ENCODE results near the gene CLDN5. TPM values are rescaled to one million over a fixed set of nuclear protein-coding genes. Genes with fewer than 3 reads are reported as not detected.

The CLDN5 gene
- polyA plus RNA-seq, 6 donors from 2014 or later: 0.31 to 2.4 (median 2.0) TPM; not detected in 1

GRCh38 chr22:19525116-19525660 lies 978 bp upstream of the CLDN5 start:
- Mint-ChIP-seq H3K4me3 (peak overlapping the region in 3 of 8 donors; percentile 25 to 70 (median 65)), H3K27me3 (peaks cover 6 to 55% (median 39%) of the 10 kb centered on the region in 3 donors), H3K9me3 (no peaks in the 10 kb centered on the region), H3K36me3 (no peaks in the 10 kb centered on the region), H3K4me1 (peaks cover 6 to 7% (median 6%) of the 10 kb centered on the region in 3 donors), H3K27ac (no peak overlapping the region)
- ATAC-seq (ENCODE audit: low read depth in 2 of 2) (no peak), DNase-seq (no peak)

GRCh38 chr22:19523240-19524169 lies 705 bp downstream of the CLDN5 start:
- Mint-ChIP-seq H3K27me3 (peaks cover 6 to 51% (median 39%) of the 10 kb centered on the region in 3 donors), H3K4me1 (peaks cover 6 to 7% (median 6%) of the 10 kb centered on the region in 3 donors), H3K9me3 (no peaks in the 10 kb centered on the region), H3K4me3 (peak overlapping the region in 3 of 8 donors; percentile 30 to 56 (median 56)), H3K27ac (no peak overlapping the region), H3K36me3 (no peaks in the 10 kb centered on the region)
- DNase-seq: no peak
- no peak for ATAC-seq (ENCODE audit: low read depth in 2 of 2)

- ATAC-seq (ENCODE audit: low read depth in 2 of 2): no peak
- Mint-ChIP-seq H3K4me3 (peak overlapping the region in 4 of 8 donors; percentile 29 to 37 (median 34)), H3K27me3 (peaks cover 6 to 44% (median 39%) of the 10 kb centered on the region in 3 donors), H3K36me3 (no peaks in the 10 kb centered on the region), H3K9me3 (no peaks in the 10 kb centered on the region), H3K27ac (peak overlapping the region in 1 of 6 donors; percentile 91), H3K4me1 (peaks cover 6 to 7% (median 6%) of the 10 kb centered on the region in 3 donors)
- no peak for DNase-seq
Observed at GRCh38 chr22:19522881-19523239, 1.4 kb downstream of the CLDN5 start.

GRCh38 chr22:19522190-19522880 lies 1.9 kb downstream of the CLDN5 start:
- Mint-ChIP-seq H3K27ac (no peak overlapping the region), H3K4me1 (peaks cover 6 to 7% (median 6%) of the 10 kb centered on the region in 3 donors), H3K27me3 (peaks cover under 1 to 43% (median 37%) of the 10 kb centered on the region in 3 donors), H3K4me3 (peak overlapping the region in 2 of 8 donors; percentile 30 to 37), H3K9me3 (no peaks in the 10 kb centered on the region), H3K36me3 (no peaks in the 10 kb centered on the region)
- ATAC-seq (ENCODE audit: low read depth in 2 of 2) (no peak), DNase-seq (no peak)

GRCh38 chr22:19520566-19521305 lies 3.5 kb downstream of the CLDN5 start:
- ATAC-seq (ENCODE audit: low read depth in 2 of 2) (no peak), DNase-seq (no peak)
- H3K27me3 Mint-ChIP-seq: peaks cover 0 to 27% (median 21%) of the 10 kb centered on the region in 3 donors
- no peak overlapping the region for H3K27ac Mint-ChIP-seq
- H3K36me3 Mint-ChIP-seq: no peaks in the 10 kb centered on the region
- peaks cover 6 to 7% (median 6%) of the 10 kb centered on the region in 3 donors for H3K4me1 Mint-ChIP-seq
- H3K9me3 Mint-ChIP-seq: no peaks in the 10 kb centered on the region
- H3K4me3 Mint-ChIP-seq: no peak overlapping the region

GRCh38 chr22:19520007-19520406 lies 4.2 kb downstream of the CLDN5 start:
- no peaks in the 10 kb centered on the region for H3K36me3 Mint-ChIP-seq
- no peaks in the 10 kb centered on the region for H3K9me3 Mint-ChIP-seq
- no peak overlapping the region for H3K4me3 Mint-ChIP-seq
- peaks cover 0 to 20% (median 14%) of the 10 kb centered on the region in 3 donors for H3K27me3 Mint-ChIP-seq
- H3K27ac Mint-ChIP-seq: no peak overlapping the region
- DNase-seq (no peak), ATAC-seq (ENCODE audit: low read depth in 2 of 2) (no peak)
- peaks cover 5 to 6% (median 6%) of the 10 kb centered on the region in 3 donors for H3K4me1 Mint-ChIP-seq

GRCh38 chr22:19519041-19519926 lies 4.9 kb downstream of the CLDN5 start:
- Mint-ChIP-seq H3K9me3 (peaks cover 0 to 1% (median 0%) of the 10 kb centered on the region in 7 donors), H3K27ac (no peak overlapping the region), H3K36me3 (no peaks in the 10 kb centered on the region), H3K4me1 (peaks cover 0 to 3% (median 0%) of the 10 kb centered on the region in 3 donors), H3K27me3 (peaks cover 0 to 14% (median 8%) of the 10 kb centered on the region in 3 donors), H3K4me3 (no peak overlapping the region)
- ATAC-seq (ENCODE audit: low read depth in 2 of 2): no peak
- DNase-seq: no peak

GRCh38 chr22:19518635-19519034 lies 5.6 kb downstream of the CLDN5 start:
- Mint-ChIP-seq H3K27ac (no peak overlapping the region), H3K27me3 (peaks cover 0 to 14% (median 8%) of the 10 kb centered on the region in 3 donors), H3K4me3 (no peak overlapping the region), H3K9me3 (peaks cover 0 to 6% (median 3%) of the 10 kb centered on the region in 7 donors), H3K4me1 (peaks cover 0 to 3% (median 0%) of the 10 kb centered on the region in 3 donors), H3K36me3 (peaks cover 0 to 5% of the 10 kb centered on the region in 2 donors)
- DNase-seq (no peak), ATAC-seq (ENCODE audit: low read depth in 2 of 2) (no peak)

- Mint-ChIP-seq H3K4me1 (peaks cover 0 to 2% (median 0%) of the 10 kb centered on the region in 3 donors), H3K4me3 (no peak overlapping the region), H3K27me3 (peaks cover 0 to 12% (median 7%) of the 10 kb centered on the region in 3 donors), H3K27ac (no peak overlapping the region), H3K9me3 (peaks cover 0 to 10% (median 4%) of the 10 kb centered on the region in 7 donors), H3K36me3 (peaks cover 0 to 7% of the 10 kb centered on the region in 2 donors)
- DNase-seq (no peak), ATAC-seq (ENCODE audit: low read depth in 2 of 2) (no peak)
Observed at GRCh38 chr22:19517919-19518611, 6.1 kb downstream of the CLDN5 start.

- no peak for ATAC-seq (ENCODE audit: low read depth in 2 of 2)
- H3K4me3 Mint-ChIP-seq: no peak overlapping the region
- H3K27ac Mint-ChIP-seq: no peak overlapping the region
Observed at GRCh38 chr22:19517171-19517500, 7.1 kb downstream of the CLDN5 start.

GRCh38 chr22:19516378-19517170 lies 7.6 kb downstream of the CLDN5 start:
- no peaks in the 10 kb centered on the region for H3K27me3 Mint-ChIP-seq
- peaks cover 0 to 7% of the 10 kb centered on the region in 2 donors for H3K36me3 Mint-ChIP-seq
- DNase-seq (no peak), ATAC-seq (ENCODE audit: low read depth in 2 of 2) (no peak)
- peaks cover 0 to 10% (median 4%) of the 10 kb centered on the region in 7 donors for H3K9me3 Mint-ChIP-seq
- no peak overlapping the region for H3K27ac Mint-ChIP-seq
- no peaks in the 10 kb centered on the region for H3K4me1 Mint-ChIP-seq
- no peak overlapping the region for H3K4me3 Mint-ChIP-seq

More at GRCh38 chr22:19517171-19517500, 7.1 kb downstream of the CLDN5 start:
- DNase-seq: no peak
- peaks cover 0 to 7% of the 10 kb centered on the region in 2 donors for H3K36me3 Mint-ChIP-seq
- peaks cover 0 to 10% (median 4%) of the 10 kb centered on the region in 7 donors for H3K9me3 Mint-ChIP-seq
- H3K27me3 Mint-ChIP-seq: peaks cover 0 to 5% (median 0%) of the 10 kb centered on the region in 3 donors
- no peaks in the 10 kb centered on the region for H3K4me1 Mint-ChIP-seq

Data from naive B cell (primary cell).